ENCODE data around the gene BEAN1. TPM values are rescaled to one million over a fixed set of nuclear protein-coding genes. Genes with fewer than 3 reads are reported as not detected.

BEAN1 gene
- polyA plus RNA-seq, 1 donor = 1.5 TPM

- Histone ChIP-seq H3K36me3 (ENCODE audit: control insufficient read depth, insufficient read depth, low read length) (no peaks in the 10 kb centered on the region), H3K4me1 (ENCODE audit: control insufficient read depth, insufficient read depth, low read length) (peaks cover 8% of the 10 kb centered on the region), H3K9me3 (ENCODE audit: control insufficient read depth, low read depth, low read length) (no peaks in the 10 kb centered on the region), H3K27me3 (ENCODE audit: control insufficient read depth, insufficient read depth, low read length) (peaks cover 33% of the 10 kb centered on the region), H3K27ac (ENCODE audit: low read length) (no peak overlapping the region), H3K4me3 (ENCODE audit: low read length) (peak overlapping the region; percentile 53)
- DNase-seq = peak; percentile 54 to 68
- WGBS (ENCODE audit: insufficient coverage, low lambda C conversion rate) = no CpG with 5 or more reads among the region's 35 CpGs
Measured at GRCh38 chr16:66406534-66407221, 20.4 kb upstream of the BEAN1 start.

- peak in 1 of 2 donors; percentile 58 for DNase-seq
- H3K27me3 ChIP-seq (ENCODE audit: control insufficient read depth, insufficient read depth, low read length) = peaks cover 22% of the 10 kb centered on the region
- H3K4me1 ChIP-seq (ENCODE audit: control insufficient read depth, insufficient read depth, low read length) = peaks cover 8% of the 10 kb centered on the region
- H3K9me3 ChIP-seq (ENCODE audit: control insufficient read depth, low read depth, low read length) = no peaks in the 10 kb centered on the region
- H3K4me3 ChIP-seq (ENCODE audit: low read length) = no peak overlapping the region
- H3K27ac ChIP-seq (ENCODE audit: low read length) = peak overlapping the region; percentile 23
- WGBS (ENCODE audit: insufficient coverage, low lambda C conversion rate) = no CpG with 5 or more reads among the region's 5 CpGs
- no peaks in the 10 kb centered on the region for H3K36me3 ChIP-seq (ENCODE audit: control insufficient read depth, insufficient read depth, low read length)
Measured at GRCh38 chr16:66408163-66409048, 18.7 kb upstream of the BEAN1 start.

GRCh38 chr16:66409156-66409555 lies 17.9 kb upstream of the BEAN1 start:
- Histone ChIP-seq H3K4me1 (ENCODE audit: control insufficient read depth, insufficient read depth, low read length) (peaks cover 8% of the 10 kb centered on the region), H3K36me3 (ENCODE audit: control insufficient read depth, insufficient read depth, low read length) (no peaks in the 10 kb centered on the region), H3K4me3 (ENCODE audit: low read length) (no peak overlapping the region), H3K27ac (ENCODE audit: low read length) (no peak overlapping the region), H3K9me3 (ENCODE audit: control insufficient read depth, low read depth, low read length) (no peaks in the 10 kb centered on the region), H3K27me3 (ENCODE audit: control insufficient read depth, insufficient read depth, low read length) (peaks cover 19% of the 10 kb centered on the region)
- no peak for DNase-seq
- 80% methylated on average over 2 of the region's 5 CpGs for WGBS (ENCODE audit: insufficient coverage, low lambda C conversion rate)

GRCh38 chr16:66412182-66412581 lies 14.9 kb upstream of the BEAN1 start:
- Histone ChIP-seq H3K4me3 (ENCODE audit: low read length) (no peak overlapping the region), H3K9me3 (ENCODE audit: control insufficient read depth, low read depth, low read length) (no peaks in the 10 kb centered on the region), H3K27ac (ENCODE audit: low read length) (no peak overlapping the region), H3K36me3 (ENCODE audit: control insufficient read depth, insufficient read depth, low read length) (no peaks in the 10 kb centered on the region), H3K4me1 (ENCODE audit: control insufficient read depth, insufficient read depth, low read length) (peaks cover under 1% of the 10 kb centered on the region), H3K27me3 (ENCODE audit: control insufficient read depth, insufficient read depth, low read length) (peaks cover 1% of the 10 kb centered on the region)
- no peak for DNase-seq

- WGBS (ENCODE audit: insufficient coverage, low lambda C conversion rate) = no CpG with 5 or more reads among the region's 1 CpG
- H3K9me3 ChIP-seq (ENCODE audit: control insufficient read depth, low read depth, low read length) = no peaks in the 10 kb centered on the region
- no peak overlapping the region for H3K4me3 ChIP-seq (ENCODE audit: low read length)
- DNase-seq = no peak
- no peaks in the 10 kb centered on the region for H3K4me1 ChIP-seq (ENCODE audit: control insufficient read depth, insufficient read depth, low read length)
- no peaks in the 10 kb centered on the region for H3K36me3 ChIP-seq (ENCODE audit: control insufficient read depth, insufficient read depth, low read length)
- no peak overlapping the region for H3K27ac ChIP-seq (ENCODE audit: low read length)
- peaks cover 6% of the 10 kb centered on the region for H3K27me3 ChIP-seq (ENCODE audit: control insufficient read depth, insufficient read depth, low read length)
Measured at GRCh38 chr16:66414891-66415290, 12.2 kb upstream of the BEAN1 start.

GRCh38 chr16:66416136-66416535 lies 11.0 kb upstream of the BEAN1 start:
- Histone ChIP-seq H3K4me3 (ENCODE audit: low read length) (no peak overlapping the region), H3K27ac (ENCODE audit: low read length) (no peak overlapping the region), H3K27me3 (ENCODE audit: control insufficient read depth, insufficient read depth, low read length) (peaks cover 6% of the 10 kb centered on the region), H3K9me3 (ENCODE audit: control insufficient read depth, low read depth, low read length) (no peaks in the 10 kb centered on the region), H3K4me1 (ENCODE audit: control insufficient read depth, insufficient read depth, low read length) (no peaks in the 10 kb centered on the region), H3K36me3 (ENCODE audit: control insufficient read depth, insufficient read depth, low read length) (no peaks in the 10 kb centered on the region)
- WGBS (ENCODE audit: insufficient coverage, low lambda C conversion rate) = no CpG with 5 or more reads among the region's 1 CpG
- DNase-seq = no peak

GRCh38 chr16:66416939-66417700 lies 10.0 kb upstream of the BEAN1 start:
- Histone ChIP-seq H3K27me3 (ENCODE audit: control insufficient read depth, insufficient read depth, low read length) (peaks cover 12% of the 10 kb centered on the region), H3K4me3 (ENCODE audit: low read length) (no peak overlapping the region)
- WGBS (ENCODE audit: insufficient coverage, low lambda C conversion rate) = no CpG with 5 or more reads among the region's 9 CpGs

GRCh38 chr16:66418165-66418962 lies 8.7 kb upstream of the BEAN1 start:
- no peak for DNase-seq
- no peaks in the 10 kb centered on the region for H3K4me1 ChIP-seq (ENCODE audit: control insufficient read depth, insufficient read depth, low read length)
- no peak overlapping the region for H3K27ac ChIP-seq (ENCODE audit: low read length)
- H3K27me3 ChIP-seq (ENCODE audit: control insufficient read depth, insufficient read depth, low read length) = peaks cover 22% of the 10 kb centered on the region
- no CpG with 5 or more reads among the region's 9 CpGs for WGBS (ENCODE audit: insufficient coverage, low lambda C conversion rate)
- H3K4me3 ChIP-seq (ENCODE audit: low read length) = no peak overlapping the region
- H3K36me3 ChIP-seq (ENCODE audit: control insufficient read depth, insufficient read depth, low read length) = no peaks in the 10 kb centered on the region
- H3K9me3 ChIP-seq (ENCODE audit: control insufficient read depth, low read depth, low read length) = no peaks in the 10 kb centered on the region

More at GRCh38 chr16:66416939-66417700, 10.0 kb upstream of the BEAN1 start:
- H3K27ac ChIP-seq (ENCODE audit: low read length) = no peak overlapping the region
- no peaks in the 10 kb centered on the region for H3K9me3 ChIP-seq (ENCODE audit: control insufficient read depth, low read depth, low read length)
- no peaks in the 10 kb centered on the region for H3K4me1 ChIP-seq (ENCODE audit: control insufficient read depth, insufficient read depth, low read length)
- no peaks in the 10 kb centered on the region for H3K36me3 ChIP-seq (ENCODE audit: control insufficient read depth, insufficient read depth, low read length)
- no peak for DNase-seq

- H3K9me3 ChIP-seq (ENCODE audit: control insufficient read depth, low read depth, low read length) = no peaks in the 10 kb centered on the region
- no peak for DNase-seq
- peaks cover 32% of the 10 kb centered on the region for H3K27me3 ChIP-seq (ENCODE audit: control insufficient read depth, insufficient read depth, low read length)
- no peaks in the 10 kb centered on the region for H3K4me1 ChIP-seq (ENCODE audit: control insufficient read depth, insufficient read depth, low read length)
- no peaks in the 10 kb centered on the region for H3K36me3 ChIP-seq (ENCODE audit: control insufficient read depth, insufficient read depth, low read length)
- WGBS (ENCODE audit: insufficient coverage, low lambda C conversion rate) = no CpG with 5 or more reads among the region's 3 CpGs
- H3K27ac ChIP-seq (ENCODE audit: low read length) = no peak overlapping the region
- H3K4me3 ChIP-seq (ENCODE audit: low read length) = no peak overlapping the region
Measured at GRCh38 chr16:66419527-66419926, 7.6 kb upstream of the BEAN1 start.

GRCh38 chr16:66420396-66420795 lies 6.7 kb upstream of the BEAN1 start:
- 0% methylated on average over 1 of the region's 1 CpG for WGBS (ENCODE audit: insufficient coverage, low lambda C conversion rate)

More at GRCh38 chr16:66420396-66420795, 6.7 kb upstream of the BEAN1 start:
- DNase-seq = no peak
- no peak overlapping the region for H3K4me3 ChIP-seq (ENCODE audit: low read length)
- no peaks in the 10 kb centered on the region for H3K4me1 ChIP-seq (ENCODE audit: control insufficient read depth, insufficient read depth, low read length)
- peaks cover 40% of the 10 kb centered on the region for H3K27me3 ChIP-seq (ENCODE audit: control insufficient read depth, insufficient read depth, low read length)
- H3K27ac ChIP-seq (ENCODE audit: low read length) = no peak overlapping the region
- no peaks in the 10 kb centered on the region for H3K36me3 ChIP-seq (ENCODE audit: control insufficient read depth, insufficient read depth, low read length)
- H3K9me3 ChIP-seq (ENCODE audit: control insufficient read depth, low read depth, low read length) = no peaks in the 10 kb centered on the region

Measured in large intestine (tissue), 3 donors.